A549 treated with Hydrocortisone at 1 μM for 4 hours (cell line): ENCODE data around the gene NUP85. TPM values are rescaled to one million over a fixed set of nuclear protein-coding genes. Genes with fewer than 3 reads are reported as not detected.

Source experiments
- total RNA-seq: library from RNA; stranded (reverse); fragments of 200-300 nt; extraction: Qiagen RNA extraction; gene quantifications from 5 replicates; pipeline ENCODE4 v1.2.3, GENCODE V29; 2022

Gene NUP85, protein sequence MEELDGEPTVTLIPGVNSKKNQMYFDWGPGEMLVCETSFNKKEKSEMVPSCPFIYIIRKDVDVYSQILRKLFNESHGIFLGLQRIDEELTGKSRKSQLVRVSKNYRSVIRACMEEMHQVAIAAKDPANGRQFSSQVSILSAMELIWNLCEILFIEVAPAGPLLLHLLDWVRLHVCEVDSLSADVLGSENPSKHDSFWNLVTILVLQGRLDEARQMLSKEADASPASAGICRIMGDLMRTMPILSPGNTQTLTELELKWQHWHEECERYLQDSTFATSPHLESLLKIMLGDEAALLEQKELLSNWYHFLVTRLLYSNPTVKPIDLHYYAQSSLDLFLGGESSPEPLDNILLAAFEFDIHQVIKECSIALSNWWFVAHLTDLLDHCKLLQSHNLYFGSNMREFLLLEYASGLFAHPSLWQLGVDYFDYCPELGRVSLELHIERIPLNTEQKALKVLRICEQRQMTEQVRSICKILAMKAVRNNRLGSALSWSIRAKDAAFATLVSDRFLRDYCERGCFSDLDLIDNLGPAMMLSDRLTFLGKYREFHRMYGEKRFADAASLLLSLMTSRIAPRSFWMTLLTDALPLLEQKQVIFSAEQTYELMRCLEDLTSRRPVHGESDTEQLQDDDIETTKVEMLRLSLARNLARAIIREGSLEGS
- 96.4 to 110 TPM (median 98.5 TPM) in 5 replicates for total RNA-seq

DNA sequence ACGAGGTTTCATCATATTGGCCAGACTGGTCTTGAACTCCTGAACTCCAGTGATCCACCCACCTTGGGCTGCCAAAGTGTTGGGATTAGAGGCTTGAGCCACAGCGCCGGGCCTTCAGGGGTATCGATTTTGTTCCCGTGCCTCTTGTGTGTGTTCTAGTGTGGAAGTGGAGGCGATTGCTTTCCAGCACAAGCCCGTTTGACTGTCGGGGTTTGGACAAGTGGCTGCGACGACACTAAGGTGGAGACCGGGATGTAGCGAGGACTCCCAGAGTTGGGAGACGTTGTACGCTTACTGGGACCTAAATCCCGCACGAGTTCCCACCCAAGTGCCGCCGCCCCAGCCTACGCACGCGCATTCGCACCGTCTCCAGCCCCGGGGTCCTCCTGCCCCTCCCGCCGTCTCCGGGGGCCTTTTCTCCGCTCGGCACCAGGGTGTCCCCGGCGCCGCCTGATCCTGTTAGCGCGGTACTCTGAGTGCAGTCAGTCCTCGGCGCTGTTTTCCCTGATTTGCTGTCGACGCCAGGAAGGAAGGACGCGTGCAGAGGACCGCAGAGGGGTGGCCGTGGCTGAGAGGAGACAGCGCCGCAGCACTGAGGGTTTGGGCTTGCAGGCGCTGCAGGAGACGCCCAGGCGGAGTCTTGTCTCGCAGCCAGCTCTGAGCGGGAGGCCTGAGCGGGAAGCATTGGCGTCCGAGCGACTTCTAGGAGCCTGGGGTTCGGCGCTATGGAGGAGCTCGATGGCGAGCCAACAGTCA is at the start of gene NUP85:
Gene NUP85, plus strand, starts transcription at position 643 of the 756 bp plus-strand sequence. Its CDS starts 83 bp downstream, at position 726.

GRCh38 chr17:75182569-75183436 is 22.7 kb upstream of the NUP85 start, which contains the start of gene SUMO2:
TSS of gene SUMO2 (minus strand) at chr17:75182959. CDS start at chr17:75182834, 125 bp downstream.

GRCh38 chr17:75261336-75262111 is 56.0 kb downstream of the NUP85 start, which contains the start of the genes GGA3 and MRPS7:
TSS of gene GGA3 (minus strand) at chr17:75261606. CDS start at chr17:75261587, 19 bp downstream.
TSS of gene MRPS7 (plus strand) at chr17:75261879. CDS start at chr17:75261901, 22 bp downstream.

DNA sequence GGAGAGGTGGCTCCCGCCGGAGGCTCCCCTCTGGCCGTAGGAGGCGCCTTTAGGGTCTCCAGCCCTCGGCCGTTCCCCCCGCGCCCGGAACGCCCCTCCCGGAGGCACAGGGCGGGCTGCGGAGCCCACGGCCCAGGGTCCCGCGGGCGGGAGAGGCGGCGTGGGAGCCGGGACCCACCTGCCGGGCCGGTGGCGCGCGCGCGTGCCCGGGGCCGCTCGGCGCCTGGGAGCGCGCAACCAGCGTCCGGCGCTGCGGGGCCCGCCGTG is 65.4 kb downstream of the NUP85 start, which contains the start of gene MIF4GD:
Gene MIF4GD, minus strand, starts transcription at position 266 of the 267 bp plus-strand sequence. CDS start 1,036 bp downstream, outside the sequence.

Other genes with a start within 250 kb of the NUP85 start
- gene HID1, start 232.9 kb upstream of the NUP85 start, total RNA-seq: 15.3 to 18.3 TPM (median 16.9 TPM) in 5 replicates
- 65.6 to 80.7 TPM (median 75.4 TPM) in 5 replicates for gene CDR2L, start 218.0 kb upstream of the NUP85 start, total RNA-seq
- gene MRPL58, start 193.0 kb upstream of the NUP85 start, total RNA-seq: 71.2 to 79.0 TPM (median 76.6 TPM) in 5 replicates
- 481 to 533 TPM (median 504 TPM) in 5 replicates for gene ATP5PD, start 158.7 kb upstream of the NUP85 start, total RNA-seq
- gene KCTD2, start 158.5 kb upstream of the NUP85 start, total RNA-seq: 30.1 to 35.5 TPM (median 30.5 TPM) in 5 replicates
- gene SLC16A5, start 117.7 kb upstream of the NUP85 start, total RNA-seq: 25.8 to 33.0 TPM (median 29.0 TPM) in 5 replicates
- 16.6 to 20.8 TPM (median 17.5 TPM) in 5 replicates for gene ARMC7, start 95.7 kb upstream of the NUP85 start, total RNA-seq
- 81.2 to 127 TPM (median 122 TPM) in 5 replicates for gene NT5C, start 73.9 kb upstream of the NUP85 start, total RNA-seq
- 670 to 830 TPM (median 736 TPM) in 5 replicates for gene JPT1, start 51.2 kb upstream of the NUP85 start, total RNA-seq
- 258 to 388 TPM (median 378 TPM) in 5 replicates for gene SUMO2, start 22.7 kb upstream of the NUP85 start, total RNA-seq
- 26.2 to 28.9 TPM (median 28.0 TPM) in 5 replicates for gene GGA3, start 55.9 kb downstream of the NUP85 start, total RNA-seq
- gene MRPS7, start 56.2 kb downstream of the NUP85 start, total RNA-seq: 143 to 179 TPM (median 172 TPM) in 5 replicates
- 33.7 to 38.5 TPM (median 37.6 TPM) in 5 replicates for gene MIF4GD, start 65.6 kb downstream of the NUP85 start, total RNA-seq
- 17.3 to 18.6 TPM (median 17.9 TPM) in 5 replicates for gene SLC25A19, start 83.8 kb downstream of the NUP85 start, total RNA-seq
- 89.5 to 97.6 TPM (median 93.5 TPM) in 5 replicates for gene GRB2, start 200.0 kb downstream of the NUP85 start, total RNA-seq